Measurements from ENCODE around the gene TRMT1L.

TRMT1L gene

DNA sequence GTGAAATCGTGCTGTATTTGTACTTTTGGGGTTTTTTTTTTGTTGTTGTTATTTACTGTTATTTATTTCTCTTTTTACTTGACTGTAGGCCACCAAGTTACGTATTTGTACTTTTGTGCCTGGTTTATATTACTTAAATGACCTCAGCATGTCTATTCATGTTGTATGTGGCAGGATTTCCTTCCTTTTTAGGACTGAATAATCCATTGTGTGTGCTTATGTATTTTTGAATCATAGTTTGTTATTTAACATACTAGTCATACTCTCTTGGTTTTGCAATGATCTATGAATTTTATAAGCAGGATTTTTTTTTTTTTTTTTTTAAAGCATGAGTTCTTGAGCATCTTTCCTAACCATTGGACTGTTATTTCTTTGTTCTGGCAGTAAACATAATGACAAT is 60.2 kb downstream of the TRMT1L start:
- peaks cover 91% of the 10 kb centered on the region for H3K36me3 Mint-ChIP-seq (ENCODE audit: low read depth)
- no peak overlapping the region for H3K27ac Mint-ChIP-seq
- H3K4me3 Mint-ChIP-seq = no peak overlapping the region
- intact Hi-C loops (cut with micrococcal nuclease) = no loop called here
- no peaks in the 10 kb centered on the region for H3K27me3 Mint-ChIP-seq
- no peaks in the 10 kb centered on the region for H3K9me3 Mint-ChIP-seq
- H3K4me1 Mint-ChIP-seq (ENCODE audit: low read depth) = no peaks in the 10 kb centered on the region

DNA sequence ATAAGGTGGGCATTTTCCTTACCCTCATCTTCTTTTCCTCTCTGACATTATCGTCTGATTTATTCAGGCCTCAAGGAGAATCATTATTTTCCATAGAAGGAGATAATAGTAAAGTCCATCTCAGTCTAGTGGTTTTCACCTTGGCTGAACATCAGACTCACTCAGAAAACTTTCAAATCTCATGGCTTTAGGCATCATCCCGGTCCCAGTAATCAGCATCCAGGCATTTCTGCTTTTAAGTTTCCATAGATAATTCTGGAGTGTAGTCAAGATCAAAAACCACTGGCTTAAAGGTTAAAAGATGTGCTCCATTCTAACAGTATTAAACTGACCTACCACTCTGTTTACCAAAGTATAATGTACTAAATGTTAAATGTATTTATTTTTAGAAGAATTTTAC is 62.0 kb downstream of the TRMT1L start:
- Mint-ChIP-seq H3K4me1 (ENCODE audit: low read depth) (no peaks in the 10 kb centered on the region), H3K9me3 (no peaks in the 10 kb centered on the region), H3K27ac (no peak overlapping the region), H3K36me3 (ENCODE audit: low read depth) (peaks cover 78% of the 10 kb centered on the region), H3K4me3 (no peak overlapping the region), H3K27me3 (no peaks in the 10 kb centered on the region)
- intact Hi-C loops (cut with micrococcal nuclease) = no loop called here

DNA sequence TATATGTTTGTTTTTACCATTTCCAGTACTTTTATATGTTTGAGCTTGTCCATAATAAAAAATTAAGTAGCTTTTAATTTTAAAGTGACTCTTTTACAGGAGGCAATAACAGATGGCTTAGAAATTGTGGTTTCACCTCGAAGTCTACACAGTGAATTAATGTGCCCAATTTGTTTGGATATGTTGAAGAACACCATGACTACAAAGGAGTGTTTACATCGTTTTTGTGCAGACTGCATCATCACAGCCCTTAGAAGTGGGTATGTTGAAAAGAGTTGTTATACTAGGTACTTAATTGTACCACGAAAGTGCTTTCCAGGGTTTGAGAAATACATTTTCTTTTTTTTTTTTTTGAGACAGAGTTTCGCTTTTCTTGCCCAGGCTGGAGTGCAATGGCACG is 65.3 kb downstream of the TRMT1L start:
- Mint-ChIP-seq H3K4me3 (no peak overlapping the region), H3K27me3 (no peaks in the 10 kb centered on the region), H3K9me3 (peaks cover 5% of the 10 kb centered on the region), H3K27ac (no peak overlapping the region), H3K36me3 (ENCODE audit: low read depth) (peaks cover 72% of the 10 kb centered on the region), H3K4me1 (ENCODE audit: low read depth) (peaks cover 6% of the 10 kb centered on the region)
- intact Hi-C loops (cut with micrococcal nuclease) = no loop called here

DNA sequence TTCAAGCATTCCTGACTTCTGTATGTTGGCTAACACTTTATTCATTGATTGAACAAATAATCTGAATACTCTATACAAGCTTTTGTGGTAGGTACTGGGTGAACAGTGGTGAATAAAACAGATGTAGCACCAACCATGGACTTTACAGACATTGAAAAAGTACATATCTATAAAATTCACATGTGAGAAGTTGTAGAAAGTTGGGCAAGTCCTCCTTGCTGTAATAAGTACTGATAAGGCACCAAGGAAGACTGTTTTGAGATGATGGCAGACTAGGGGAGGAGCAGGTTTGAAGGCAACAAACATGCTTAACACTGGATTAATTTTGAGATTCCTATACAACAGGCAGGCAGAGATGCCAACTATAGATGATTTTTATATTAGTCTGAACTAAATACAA is 69.0 kb downstream of the TRMT1L start:
- no peak overlapping the region for H3K4me3 Mint-ChIP-seq
- no peak overlapping the region for H3K27ac Mint-ChIP-seq
- peaks cover 5% of the 10 kb centered on the region for H3K9me3 Mint-ChIP-seq
- H3K36me3 Mint-ChIP-seq (ENCODE audit: low read depth) = peaks cover 46% of the 10 kb centered on the region
- H3K4me1 Mint-ChIP-seq (ENCODE audit: low read depth) = peaks cover 12% of the 10 kb centered on the region
- H3K27me3 Mint-ChIP-seq = no peaks in the 10 kb centered on the region
- intact Hi-C loops (cut with micrococcal nuclease) = no loop called here

DNA sequence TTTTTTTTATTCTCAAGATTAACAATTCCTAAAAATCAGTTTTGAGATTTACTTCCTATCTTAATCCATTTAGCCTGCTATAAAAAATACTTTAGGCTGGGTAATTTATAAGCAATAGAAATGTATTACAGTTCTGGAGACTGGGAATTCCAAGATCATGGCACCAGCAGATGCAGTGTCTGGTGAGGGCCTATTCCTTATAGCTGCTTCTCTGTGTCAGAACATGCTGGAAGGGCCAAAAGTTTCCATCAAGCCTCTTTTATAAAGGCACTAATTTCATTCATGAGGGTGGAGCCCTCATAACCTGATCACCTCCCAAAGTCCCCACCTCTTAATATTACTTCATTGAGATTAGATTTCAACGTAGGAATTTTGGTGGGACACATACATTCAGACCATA is 69.7 kb downstream of the TRMT1L start:
- no peaks in the 10 kb centered on the region for H3K27me3 Mint-ChIP-seq
- H3K36me3 Mint-ChIP-seq (ENCODE audit: low read depth) = peaks cover 42% of the 10 kb centered on the region
- peaks cover 5% of the 10 kb centered on the region for H3K9me3 Mint-ChIP-seq
- intact Hi-C loops (cut with micrococcal nuclease) = no loop called here
- H3K4me1 Mint-ChIP-seq (ENCODE audit: low read depth) = peaks cover 12% of the 10 kb centered on the region
- H3K4me3 Mint-ChIP-seq = no peak overlapping the region
- H3K27ac Mint-ChIP-seq = no peak overlapping the region

DNA sequence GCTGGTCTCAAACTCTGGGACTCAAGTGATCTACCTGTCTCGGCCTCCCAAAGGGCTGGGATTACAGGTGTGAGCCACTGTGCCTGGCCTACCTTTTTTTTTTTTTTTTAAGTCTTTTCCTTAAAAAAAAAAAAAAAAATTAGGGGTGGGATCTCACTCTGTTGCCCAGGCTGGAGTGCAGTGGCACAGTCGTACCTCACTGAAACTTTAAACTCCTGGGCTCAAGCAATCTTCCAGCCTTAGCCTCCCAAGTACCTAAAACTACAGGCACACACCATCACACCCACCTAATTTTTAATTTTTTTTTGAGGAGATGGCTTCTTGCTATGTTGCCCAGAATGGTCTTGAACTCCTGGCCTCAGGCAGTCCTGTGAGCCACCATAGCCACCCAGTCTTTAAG is 72.9 kb downstream of the TRMT1L start:
- Mint-ChIP-seq H3K9me3 (peaks cover 5% of the 10 kb centered on the region), H3K36me3 (ENCODE audit: low read depth) (peaks cover 26% of the 10 kb centered on the region), H3K4me1 (ENCODE audit: low read depth) (peaks cover 19% of the 10 kb centered on the region), H3K27me3 (no peaks in the 10 kb centered on the region), H3K27ac (no peak overlapping the region), H3K4me3 (no peak overlapping the region)
- intact Hi-C loops (cut with micrococcal nuclease) = no loop called here

DNA sequence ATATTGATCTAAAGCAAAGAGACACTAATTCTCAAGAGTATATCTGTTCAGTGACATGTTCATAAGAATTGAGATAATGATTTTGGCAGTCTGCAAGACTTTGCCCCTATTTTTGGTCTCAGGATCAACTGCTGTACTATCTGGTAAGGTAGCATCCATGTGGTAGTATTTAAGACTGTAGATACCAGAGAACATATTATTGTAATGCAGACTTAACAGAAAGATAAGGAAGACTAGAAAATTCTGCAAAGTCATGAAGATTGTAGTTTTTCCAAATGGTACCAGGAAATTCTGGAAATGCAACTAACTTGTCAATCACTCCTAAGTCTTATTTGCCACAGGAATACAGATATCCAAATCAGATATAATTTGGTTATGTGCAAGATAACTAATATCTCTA is 76.3 kb downstream of the TRMT1L start:
- H3K9me3 Mint-ChIP-seq = no peaks in the 10 kb centered on the region
- peaks cover 3% of the 10 kb centered on the region for H3K36me3 Mint-ChIP-seq (ENCODE audit: low read depth)
- H3K4me3 Mint-ChIP-seq = no peak overlapping the region
- intact Hi-C loops (cut with micrococcal nuclease) = no loop called here
- H3K4me1 Mint-ChIP-seq (ENCODE audit: low read depth) = peaks cover 25% of the 10 kb centered on the region
- H3K27me3 Mint-ChIP-seq = no peaks in the 10 kb centered on the region
- H3K27ac Mint-ChIP-seq = no peak overlapping the region

DNA sequence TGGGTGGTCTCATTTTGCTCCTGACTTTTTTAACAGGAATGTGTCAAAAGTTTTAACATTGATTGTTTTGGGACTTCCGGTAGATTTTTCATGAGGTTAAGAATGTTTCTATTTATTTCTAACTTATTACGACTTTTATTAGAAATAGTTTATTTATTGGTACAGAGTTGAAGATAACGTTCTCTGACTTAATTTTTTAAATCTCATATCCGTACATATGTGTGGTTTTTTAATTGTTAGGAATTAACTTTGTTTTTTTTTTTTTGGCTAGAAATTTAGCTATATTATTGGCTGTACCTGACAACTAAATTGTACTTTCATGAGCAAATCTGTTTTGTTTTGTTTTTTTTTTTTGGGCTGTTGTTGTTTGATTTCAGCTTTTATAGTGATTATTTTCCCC is 79.4 kb downstream of the TRMT1L start:
- no peak overlapping the region for H3K4me3 Mint-ChIP-seq
- H3K27ac Mint-ChIP-seq = no peak overlapping the region
- no peaks in the 10 kb centered on the region for H3K27me3 Mint-ChIP-seq
- intact Hi-C loops (cut with micrococcal nuclease) = no loop called here
- peaks cover 28% of the 10 kb centered on the region for H3K4me1 Mint-ChIP-seq (ENCODE audit: low read depth)
- no peaks in the 10 kb centered on the region for H3K36me3 Mint-ChIP-seq (ENCODE audit: low read depth)
- H3K9me3 Mint-ChIP-seq = no peaks in the 10 kb centered on the region

DNA sequence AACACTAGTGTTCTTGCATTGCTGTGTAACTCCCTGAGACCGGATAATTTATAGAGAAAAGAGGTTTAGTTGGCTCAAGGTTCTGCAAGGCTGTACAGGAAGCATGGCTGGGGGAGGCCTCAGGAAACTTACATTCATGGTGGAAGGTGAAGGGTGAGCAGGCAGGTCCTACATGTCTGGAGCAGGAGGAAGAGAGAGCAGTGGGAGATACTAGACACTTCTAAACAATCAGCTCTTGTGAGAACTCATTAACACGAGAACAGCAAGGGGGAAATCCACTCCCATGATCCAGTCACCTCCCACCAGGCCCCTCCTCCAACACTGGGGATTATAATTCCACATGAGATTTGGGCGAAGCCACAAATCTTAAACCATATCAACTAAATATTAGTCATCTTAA is 81.3 kb downstream of the TRMT1L start:
- Mint-ChIP-seq H3K27ac (no peak overlapping the region), H3K4me3 (no peak overlapping the region), H3K4me1 (ENCODE audit: low read depth) (peaks cover 44% of the 10 kb centered on the region), H3K36me3 (ENCODE audit: low read depth) (peaks cover 6% of the 10 kb centered on the region), H3K27me3 (no peaks in the 10 kb centered on the region), H3K9me3 (no peaks in the 10 kb centered on the region)
- intact Hi-C loops (cut with micrococcal nuclease) = no loop called here

DNA sequence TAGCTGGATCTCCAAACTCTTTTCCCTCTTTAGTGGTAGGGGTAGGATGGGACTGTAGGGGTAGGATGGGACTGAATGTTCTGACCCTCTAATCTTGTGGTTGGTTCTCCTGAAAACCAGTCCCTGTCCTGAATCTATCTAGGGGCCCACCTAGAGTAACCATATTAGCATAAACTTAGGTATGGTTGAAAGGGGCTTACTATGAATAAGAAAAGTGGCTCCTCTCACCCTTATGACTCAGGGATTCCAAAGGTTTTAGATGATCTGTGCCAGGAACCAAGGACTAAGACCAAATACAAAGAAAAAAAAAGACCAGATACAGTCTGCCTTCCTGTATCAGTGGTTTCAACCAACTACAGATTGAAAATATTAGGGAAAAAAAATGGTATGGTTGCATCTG is 82.4 kb downstream of the TRMT1L start:
- H3K27ac Mint-ChIP-seq = no peak overlapping the region

DNA sequence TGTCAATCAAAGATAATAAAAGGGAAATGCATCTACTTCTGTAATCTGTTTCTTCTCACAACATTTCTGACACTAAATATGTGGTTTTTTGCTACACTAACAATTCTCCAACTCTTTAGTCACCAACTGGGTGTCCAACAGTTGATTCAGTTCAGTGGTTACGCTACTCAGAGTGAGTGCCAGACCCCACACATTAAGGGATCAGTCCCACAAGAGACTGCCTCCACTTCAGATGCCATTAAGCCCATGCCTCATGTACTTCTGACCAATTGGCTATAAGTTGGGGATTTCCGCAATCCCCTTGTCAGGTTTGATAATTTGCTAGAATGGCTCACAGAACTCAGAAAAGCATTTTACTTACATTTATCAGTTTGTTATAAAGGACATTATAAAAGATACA is 83.0 kb downstream of the TRMT1L start:
- Mint-ChIP-seq H3K27ac (no peak overlapping the region), H3K4me1 (ENCODE audit: low read depth) (peaks cover 37% of the 10 kb centered on the region), H3K4me3 (no peak overlapping the region), H3K27me3 (no peaks in the 10 kb centered on the region), H3K36me3 (ENCODE audit: low read depth) (peaks cover 6% of the 10 kb centered on the region), H3K9me3 (no peaks in the 10 kb centered on the region)
- intact Hi-C loops (cut with micrococcal nuclease) = no loop called here

More for the DNA sequence above, 82.4 kb downstream of the TRMT1L start:
- peaks cover 6% of the 10 kb centered on the region for H3K36me3 Mint-ChIP-seq (ENCODE audit: low read depth)
- no peak overlapping the region for H3K4me3 Mint-ChIP-seq
- H3K4me1 Mint-ChIP-seq (ENCODE audit: low read depth) = peaks cover 37% of the 10 kb centered on the region
- no peaks in the 10 kb centered on the region for H3K9me3 Mint-ChIP-seq
- intact Hi-C loops (cut with micrococcal nuclease) = no loop called here
- H3K27me3 Mint-ChIP-seq = no peaks in the 10 kb centered on the region

- Mint-ChIP-seq H3K9me3 (no peaks in the 10 kb centered on the region), H3K4me3 (no peak overlapping the region), H3K4me1 (ENCODE audit: low read depth) (peaks cover 41% of the 10 kb centered on the region), H3K36me3 (ENCODE audit: low read depth) (peaks cover 21% of the 10 kb centered on the region), H3K27ac (no peak overlapping the region), H3K27me3 (no peaks in the 10 kb centered on the region)
- intact Hi-C loops (cut with micrococcal nuclease) = no loop called here
Measured at GRCh38 chr1:185070051-185070450, 86.7 kb downstream of the TRMT1L start.

GRCh38 chr1:185069202-185069772 is 87.5 kb downstream of the TRMT1L start:
- intact Hi-C loops (cut with micrococcal nuclease) = no loop called here
- Mint-ChIP-seq H3K4me3 (no peak overlapping the region), H3K9me3 (no peaks in the 10 kb centered on the region), H3K27me3 (no peaks in the 10 kb centered on the region), H3K36me3 (ENCODE audit: low read depth) (peaks cover 24% of the 10 kb centered on the region), H3K27ac (no peak overlapping the region), H3K4me1 (ENCODE audit: low read depth) (peaks cover 41% of the 10 kb centered on the region)

DNA sequence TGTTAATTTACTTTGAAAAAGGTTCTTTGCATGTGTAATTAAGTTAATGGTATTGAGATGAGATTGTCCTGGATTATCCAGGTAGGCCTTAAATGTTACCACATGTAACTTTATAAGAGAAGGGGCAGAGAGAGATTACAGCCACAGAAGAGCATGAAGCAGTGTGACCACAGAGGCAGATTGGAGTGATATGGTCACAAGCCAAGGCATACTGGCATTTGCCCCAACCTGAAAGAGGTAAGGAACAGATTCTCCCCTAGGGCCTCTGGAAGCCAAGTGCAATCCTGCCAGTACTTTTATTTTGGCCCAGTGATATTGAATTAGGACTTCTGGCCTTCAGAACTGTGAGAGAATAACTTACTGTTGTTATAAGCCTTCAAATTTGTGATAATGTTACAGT is 88.4 kb downstream of the TRMT1L start:
- Mint-ChIP-seq H3K4me3 (no peak overlapping the region), H3K27ac (no peak overlapping the region), H3K4me1 (ENCODE audit: low read depth) (peaks cover 47% of the 10 kb centered on the region), H3K9me3 (no peaks in the 10 kb centered on the region), H3K27me3 (no peaks in the 10 kb centered on the region), H3K36me3 (ENCODE audit: low read depth) (peaks cover 24% of the 10 kb centered on the region)
- intact Hi-C loops (cut with micrococcal nuclease) = no loop called here
